Tibial nerve (tissue), 4 donors: ENCODE results near the gene GPAM.

Experiments
- CTCF ChIP-seq, 5 experiments: fragments of 200-600 bp in 3 of 5; fragments of 450-650 bp in 2 of 5; sonication (generic) in 3 of 5; IDR thresholded peaks; one replicate each; pipeline ENCODE4 v1.5.1; 2016 to 2019; ENCODE audit warnings: antibody characterized with exemption in 5 of 5, mild to moderate bottlenecking in 3 of 5, moderate library complexity in 2 of 5
- EP300 ChIP-seq, 2 donors: sonication (generic); formaldehyde crosslinking; IDR thresholded peaks; one replicate each; pipeline ENCODE4 v1.6.1; 2017; ENCODE audit warnings: antibody characterized with exemption in 2 of 2, mild to moderate bottlenecking in 1 of 2
- POLR2A ChIP-seq, 2 donors: fragments of 450-650 bp; IDR thresholded peaks; one replicate each; pipeline ENCODE4 v1.6.1; 2017; ENCODE audit warnings: antibody characterized with exemption in 2 of 2, mild to moderate bottlenecking in 2 of 2, moderate library complexity in 2 of 2

DNA sequence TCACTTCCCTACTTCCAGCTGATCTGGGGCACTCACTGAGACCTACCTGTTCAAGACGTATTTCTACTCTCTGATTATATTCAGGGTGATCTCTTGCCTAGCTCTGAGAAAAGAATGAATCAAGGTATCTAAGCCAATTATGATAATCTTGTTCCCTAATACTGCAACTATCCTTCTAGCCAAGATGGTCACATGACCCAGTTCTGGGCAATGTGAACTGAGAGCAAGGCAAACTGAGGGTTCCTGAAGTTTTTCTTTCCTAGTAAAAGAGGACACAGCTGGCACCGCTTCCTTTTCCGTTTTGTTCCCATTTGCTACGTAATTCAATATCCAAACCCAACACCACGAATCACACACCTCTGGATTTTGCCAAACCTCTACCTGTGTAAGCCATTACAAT is 5.9 kb upstream of the GPAM start:
- no peak for TF ChIP-seq CTCF (IDR thresholded peaks at IDR 0.05)
- TF ChIP-seq POLR2A (IDR thresholded peaks at IDR 0.05): no peak
- TF ChIP-seq EP300 (IDR thresholded peaks at IDR 0.05): no peak
